ENCODE results near the gene MTERF4.

MTERF4 gene

DNA sequence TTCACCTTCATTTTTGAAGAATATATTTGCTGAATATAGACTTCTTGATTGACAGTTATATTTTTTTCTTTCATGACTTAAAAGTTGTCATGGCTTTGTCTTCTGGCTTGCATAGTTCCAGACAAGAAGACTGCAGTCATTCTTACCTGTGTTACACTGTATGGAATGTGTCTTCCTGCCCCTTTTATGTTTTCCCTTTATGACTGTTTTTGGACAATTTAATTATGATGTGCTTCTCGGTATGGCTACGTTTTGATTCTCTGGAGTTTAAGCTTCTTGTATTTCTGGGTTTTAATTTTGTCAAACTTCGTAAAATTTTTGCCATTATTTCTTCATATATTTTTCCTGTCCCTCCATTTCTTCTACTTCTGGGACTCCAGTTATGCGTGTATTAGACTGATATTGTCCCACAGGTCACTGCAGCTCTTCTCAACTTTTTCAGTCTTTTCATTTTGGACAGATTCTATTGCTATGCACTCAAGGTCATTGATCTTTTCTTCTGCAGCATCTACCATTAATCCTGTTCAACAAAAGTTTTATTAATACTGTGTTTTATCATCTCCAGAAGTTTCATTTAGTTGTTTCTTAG lies 17.1 kb downstream of the MTERF4 start:
- DNase-seq, result no peak

DNA sequence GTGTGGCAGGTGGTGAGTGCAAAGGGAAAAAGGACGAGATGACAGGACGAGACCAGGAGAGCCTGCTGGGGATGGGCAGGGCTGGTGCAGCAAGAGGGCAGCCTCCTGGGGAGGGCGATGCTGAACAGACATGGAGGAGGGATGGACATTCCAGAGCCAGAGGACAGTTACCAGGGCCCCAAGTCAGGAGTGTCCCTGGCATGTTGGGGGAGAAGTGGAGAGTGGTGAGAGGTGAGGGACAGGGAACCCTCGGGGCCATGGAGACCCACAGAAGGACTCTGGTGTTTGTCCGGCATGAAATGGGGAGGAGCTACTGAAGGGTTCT lies 19.0 kb downstream of the MTERF4 start:
- DNase-seq, result no peak

GRCh38 chr2:241082341-241083090 lies 19.6 kb downstream of the MTERF4 start:
- DNase-seq, result no peak

DNA sequence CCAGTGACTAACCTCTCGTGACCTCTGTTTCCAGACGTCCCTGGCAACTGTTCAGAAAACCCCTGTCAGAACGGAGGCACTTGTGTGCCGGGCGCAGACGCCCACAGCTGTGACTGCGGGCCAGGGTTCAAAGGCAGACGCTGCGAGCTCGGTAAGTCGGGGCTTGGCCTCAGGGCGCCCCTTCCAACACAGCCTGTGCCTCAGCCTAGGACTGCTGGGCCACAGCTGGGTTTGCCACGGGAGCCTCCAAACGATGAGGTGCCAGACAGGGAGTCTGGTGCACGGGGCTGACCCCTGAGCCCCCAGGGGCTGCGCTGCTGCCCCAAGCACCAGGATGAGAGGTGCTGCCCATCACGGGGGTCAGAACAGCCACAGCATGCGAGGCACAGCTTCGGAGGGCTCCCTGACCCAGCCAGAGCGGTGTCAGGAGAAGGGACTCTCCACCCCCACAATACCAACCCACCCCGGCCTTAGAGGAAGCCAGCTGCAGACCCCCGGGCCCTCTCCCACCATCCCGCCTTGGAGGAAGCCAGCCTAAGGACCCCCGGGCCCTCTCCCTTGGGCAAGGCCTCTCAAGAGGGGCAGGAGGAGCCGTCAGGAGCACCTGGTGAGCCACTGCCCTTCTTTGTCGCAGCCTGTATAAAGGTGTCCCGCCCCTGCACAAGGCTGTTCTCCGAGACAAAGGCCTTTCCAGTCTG lies 20.3 kb downstream of the MTERF4 start:
- no peak for DNase-seq

- no peak for DNase-seq
Measured at GRCh38 chr2:241081190-241081642, 20.9 kb downstream of the MTERF4 start.

GRCh38 chr2:241080405-241081189 lies 21.5 kb downstream of the MTERF4 start:
- DNase-seq, result no peak

DNA sequence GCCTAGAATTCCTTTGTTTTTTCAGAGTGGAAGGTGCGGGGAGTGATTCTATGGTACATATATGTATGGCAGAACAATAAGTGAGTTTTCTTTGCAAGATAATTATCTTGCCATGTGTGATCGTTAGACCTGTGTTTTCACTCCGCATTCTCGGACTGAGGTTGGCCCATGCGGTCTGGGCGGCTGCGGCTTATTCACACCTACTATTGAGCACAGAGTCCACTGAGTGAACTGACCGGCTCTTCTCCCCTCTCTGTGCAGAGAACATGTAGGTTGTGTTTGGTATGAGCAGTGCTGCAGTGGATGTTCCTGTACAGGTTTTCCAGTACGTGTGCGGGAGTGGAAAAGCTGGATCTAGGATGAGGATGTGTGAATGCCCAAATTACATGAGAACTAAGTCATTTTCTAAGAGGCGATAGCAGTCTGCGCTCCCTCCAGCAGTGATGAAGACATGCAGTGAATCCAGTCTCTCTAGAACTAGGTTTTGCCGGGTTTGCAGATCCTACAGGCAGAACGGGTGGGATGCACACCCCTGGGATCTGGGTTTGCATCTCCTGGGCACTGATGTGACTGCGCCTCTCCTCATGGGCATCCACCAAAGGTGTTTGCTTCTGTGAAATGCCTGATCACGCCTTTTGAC lies 27.1 kb downstream of the MTERF4 start:
- DNase-seq, result no peak

DNA sequence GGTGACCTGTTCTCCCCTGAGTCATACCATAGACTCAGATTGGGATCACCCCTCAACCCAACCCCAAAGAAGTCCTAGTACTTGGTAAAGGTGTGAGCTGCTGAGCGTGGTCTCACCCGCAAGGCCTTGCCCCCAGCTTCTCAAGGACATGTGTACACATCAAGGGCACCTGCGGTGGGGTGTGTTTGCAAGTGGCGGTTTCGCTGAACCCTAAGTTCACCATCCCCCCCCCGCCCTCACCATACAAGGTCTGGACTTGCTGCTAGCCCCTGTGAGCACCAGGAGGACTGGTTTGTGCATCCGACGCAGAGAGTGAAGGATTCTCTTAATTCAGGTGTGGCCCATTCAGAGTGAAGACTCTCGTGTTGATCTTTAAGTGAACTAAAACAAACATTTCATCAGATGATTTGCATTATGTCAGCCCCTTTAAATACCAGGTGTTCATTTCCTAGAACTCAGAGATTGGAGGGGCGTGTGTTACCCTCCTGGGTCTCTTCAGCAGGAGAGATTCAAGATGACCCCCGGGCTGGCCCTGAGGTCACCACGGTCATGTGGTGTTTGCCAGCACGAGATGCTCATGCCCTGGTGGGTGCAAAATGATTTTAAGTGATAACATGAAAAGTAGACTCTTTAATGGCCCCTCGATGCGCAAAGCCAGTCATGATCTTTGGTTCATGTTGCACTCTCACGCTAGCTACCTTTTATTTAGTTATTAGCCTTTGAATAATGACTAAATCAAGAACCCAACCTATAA lies 27.8 kb downstream of the MTERF4 start:
- DNase-seq, result no peak

DNA sequence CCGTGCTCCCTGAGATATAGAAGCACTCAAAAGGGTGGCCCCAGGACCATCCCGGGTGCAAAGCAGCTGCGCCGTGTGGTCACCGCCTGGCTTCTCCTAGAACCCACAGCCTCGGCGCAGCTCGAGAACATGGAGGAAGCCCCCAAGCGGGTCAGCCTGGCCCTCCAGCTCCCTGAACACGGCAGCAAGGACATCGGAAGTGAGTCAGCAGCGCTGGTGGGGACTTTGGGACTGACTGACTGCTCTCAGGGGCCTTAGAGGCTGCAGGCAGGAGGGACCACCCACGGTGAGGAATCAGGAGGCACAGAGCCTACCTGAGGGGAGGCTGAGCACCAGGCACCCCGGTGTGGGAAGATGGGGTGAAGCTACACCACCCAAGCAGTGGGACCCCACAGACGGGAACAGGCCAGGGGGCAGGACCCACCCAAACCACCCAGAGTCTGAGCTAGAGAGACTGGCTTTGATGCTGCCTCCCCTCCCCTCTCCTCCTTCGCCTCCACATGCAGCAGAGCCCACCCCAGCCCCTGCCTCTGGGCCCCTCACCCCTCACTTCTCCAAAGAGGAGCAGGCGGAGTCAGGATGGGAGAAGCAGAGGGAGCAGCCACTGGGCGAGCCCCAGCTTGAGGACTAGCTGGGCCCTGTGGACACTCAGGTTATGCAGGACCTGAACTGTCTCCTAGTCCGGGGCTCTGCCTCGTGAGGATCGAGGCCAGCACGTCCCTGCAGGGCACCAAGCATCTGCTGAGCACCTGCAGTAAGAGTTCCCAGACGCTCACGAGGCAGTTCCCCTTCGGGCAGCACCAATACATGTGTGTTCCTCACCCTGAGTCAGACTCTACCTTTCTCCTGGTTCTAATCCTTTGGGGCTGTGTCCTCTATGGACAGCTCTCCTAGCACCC lies 28.7 kb downstream of the MTERF4 start:
- DNase-seq, result no peak

- no peak for DNase-seq
Measured at GRCh38 chr2:241072553-241073165, 29.4 kb downstream of the MTERF4 start.

DNA sequence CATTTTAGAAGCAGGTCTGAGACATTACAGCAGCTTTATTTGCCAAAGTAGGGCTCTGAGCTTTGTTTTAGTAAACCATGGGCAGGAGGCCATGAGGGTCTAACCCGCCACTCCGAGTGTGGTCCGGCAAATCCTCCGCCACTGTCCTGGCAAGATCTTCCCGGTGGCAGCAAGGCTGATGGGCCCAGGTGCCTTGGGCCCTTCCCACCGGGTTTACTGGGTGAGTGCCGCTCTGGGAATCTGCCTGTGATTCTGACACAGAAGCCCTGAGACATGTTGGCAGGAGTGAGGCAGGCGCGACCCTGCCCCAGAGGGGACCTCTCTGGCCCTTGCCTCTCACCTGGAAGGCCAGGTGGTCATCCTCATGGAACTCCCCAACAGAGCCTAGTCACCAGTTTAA lies 29.9 kb downstream of the MTERF4 start:
- DNase-seq, result no peak

DNA sequence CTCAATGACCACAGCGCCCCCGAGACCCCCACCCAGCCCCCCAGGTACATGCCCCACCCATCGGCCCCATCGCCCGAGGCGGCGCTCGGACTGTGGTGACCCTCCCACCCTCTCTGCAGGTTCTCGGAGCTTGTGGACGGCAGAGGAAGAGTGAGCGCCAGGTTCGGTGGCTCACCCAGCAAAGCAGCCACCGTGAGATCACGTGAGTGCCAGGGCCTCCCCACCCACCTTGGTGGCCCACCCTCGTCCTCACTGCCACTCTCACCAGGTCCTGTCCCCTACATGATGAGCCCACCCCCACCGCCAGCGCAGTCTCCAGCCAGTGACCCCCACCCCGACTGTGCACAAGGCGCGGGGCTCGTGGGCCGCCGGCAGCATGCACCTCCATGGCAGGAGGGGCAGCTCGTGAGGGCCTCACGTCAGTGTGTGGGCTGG lies 30.4 kb downstream of the MTERF4 start:
- no peak for DNase-seq

GRCh38 chr2:241070811-241071676 lies 31.0 kb downstream of the MTERF4 start:
- DNase-seq, result no peak

GRCh38 chr2:241070361-241070760 lies 31.7 kb downstream of the MTERF4 start:
- no peak for DNase-seq

GRCh38 chr2:241069821-241070281 lies 32.2 kb downstream of the MTERF4 start:
- DNase-seq, result no peak

- DNase-seq, result no peak
Measured at GRCh38 chr2:241068942-241069810, 32.9 kb downstream of the MTERF4 start.

DNA sequence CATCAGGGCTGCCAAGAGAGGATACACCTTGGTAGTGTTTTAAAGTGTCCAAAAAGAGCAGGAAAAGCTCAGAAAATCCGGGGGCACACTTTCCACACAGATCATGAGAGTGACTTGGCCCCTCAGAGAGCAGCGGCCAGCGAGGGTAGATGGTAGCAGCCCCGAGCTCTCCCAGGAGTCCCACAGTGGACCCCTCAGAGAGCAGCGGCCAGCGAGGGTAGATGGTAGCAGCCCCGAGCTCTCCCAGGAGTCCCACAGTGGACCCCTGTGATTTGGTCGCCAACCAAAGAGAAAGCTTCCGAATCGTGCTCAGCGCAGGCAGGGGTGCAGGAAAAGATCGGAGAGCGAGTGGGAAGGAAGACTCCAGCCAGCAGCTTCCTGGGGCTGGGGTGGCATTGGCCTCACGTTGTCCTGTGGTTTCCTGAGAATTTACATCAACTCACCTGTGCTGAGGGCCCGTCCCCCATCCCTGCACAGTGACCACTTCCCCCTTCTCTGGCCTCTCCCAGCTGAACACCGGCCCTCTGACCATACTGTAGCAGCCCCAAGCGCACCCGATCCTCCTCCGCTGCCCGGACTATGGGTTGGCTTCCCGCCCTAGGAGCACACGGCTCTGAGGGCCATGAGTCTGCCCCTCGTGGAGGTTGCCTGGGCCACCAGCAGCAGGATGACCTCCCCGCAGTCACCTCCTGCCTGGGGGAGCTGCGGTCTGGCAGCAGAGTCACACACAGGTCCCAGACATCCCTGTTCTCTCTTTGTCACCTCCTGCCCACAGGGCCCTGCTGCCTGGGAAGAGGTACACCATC lies 33.7 kb downstream of the MTERF4 start:
- DNase-seq, result no peak
